ENCODE measurements around the gene RRP12. TPM values are rescaled to one million over a fixed set of nuclear protein-coding genes. Genes with fewer than 3 reads are reported as not detected.
A peak's percentile ranks its signal among the peaks of the same experiment; 100 is the strongest.

Gene RRP12
- total RNA-seq, 1 donor from 2014 or later: 42.1 TPM

DNA sequence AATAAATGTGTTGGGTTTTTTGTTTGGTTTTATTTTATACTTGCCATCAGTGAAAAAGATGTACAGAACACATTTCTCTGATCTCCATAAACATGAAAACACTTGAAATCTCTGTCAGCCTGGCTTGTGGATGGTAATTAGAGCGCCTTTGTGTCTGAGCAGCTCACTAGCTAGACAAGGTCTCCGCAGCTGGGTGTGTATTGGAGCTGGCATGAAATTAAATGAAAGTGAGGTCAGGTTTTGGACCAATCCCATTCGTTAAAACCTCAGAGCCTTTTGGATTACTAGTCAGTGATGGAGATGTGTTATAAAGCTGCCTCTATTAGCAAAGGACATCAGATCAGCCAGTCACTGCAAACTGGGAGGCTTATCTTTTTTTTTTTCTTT is 79.3 kb downstream of the RRP12 start:
- Mint-ChIP-seq H3K36me3 (ENCODE audit: low read depth) (no peaks in the 10 kb centered on the region), H3K9me3 (no peaks in the 10 kb centered on the region), H3K27ac (ENCODE audit: unreplicated experiment) (no peak overlapping the region), H3K4me3 (peak overlapping the region; percentile 87), H3K4me1 (peaks cover 25% of the 10 kb centered on the region), H3K27me3 (ENCODE audit: low read depth) (peaks cover 62% of the 10 kb centered on the region)
- TF ChIP-seq, protein P1, sequence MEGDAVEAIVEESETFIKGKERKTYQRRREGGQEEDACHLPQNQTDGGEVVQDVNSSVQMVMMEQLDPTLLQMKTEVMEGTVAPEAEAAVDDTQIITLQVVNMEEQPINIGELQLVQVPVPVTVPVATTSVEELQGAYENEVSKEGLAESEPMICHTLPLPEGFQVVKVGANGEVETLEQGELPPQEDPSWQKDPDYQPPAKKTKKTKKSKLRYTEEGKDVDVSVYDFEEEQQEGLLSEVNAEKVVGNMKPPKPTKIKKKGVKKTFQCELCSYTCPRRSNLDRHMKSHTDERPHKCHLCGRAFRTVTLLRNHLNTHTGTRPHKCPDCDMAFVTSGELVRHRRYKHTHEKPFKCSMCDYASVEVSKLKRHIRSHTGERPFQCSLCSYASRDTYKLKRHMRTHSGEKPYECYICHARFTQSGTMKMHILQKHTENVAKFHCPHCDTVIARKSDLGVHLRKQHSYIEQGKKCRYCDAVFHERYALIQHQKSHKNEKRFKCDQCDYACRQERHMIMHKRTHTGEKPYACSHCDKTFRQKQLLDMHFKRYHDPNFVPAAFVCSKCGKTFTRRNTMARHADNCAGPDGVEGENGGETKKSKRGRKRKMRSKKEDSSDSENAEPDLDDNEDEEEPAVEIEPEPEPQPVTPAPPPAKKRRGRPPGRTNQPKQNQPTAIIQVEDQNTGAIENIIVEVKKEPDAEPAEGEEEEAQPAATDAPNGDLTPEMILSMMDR (conservative IDR thresholded peaks at IDR 0.05): no peak
- DNase-seq (ENCODE audit: low read depth, low spot score): no peak

DNA sequence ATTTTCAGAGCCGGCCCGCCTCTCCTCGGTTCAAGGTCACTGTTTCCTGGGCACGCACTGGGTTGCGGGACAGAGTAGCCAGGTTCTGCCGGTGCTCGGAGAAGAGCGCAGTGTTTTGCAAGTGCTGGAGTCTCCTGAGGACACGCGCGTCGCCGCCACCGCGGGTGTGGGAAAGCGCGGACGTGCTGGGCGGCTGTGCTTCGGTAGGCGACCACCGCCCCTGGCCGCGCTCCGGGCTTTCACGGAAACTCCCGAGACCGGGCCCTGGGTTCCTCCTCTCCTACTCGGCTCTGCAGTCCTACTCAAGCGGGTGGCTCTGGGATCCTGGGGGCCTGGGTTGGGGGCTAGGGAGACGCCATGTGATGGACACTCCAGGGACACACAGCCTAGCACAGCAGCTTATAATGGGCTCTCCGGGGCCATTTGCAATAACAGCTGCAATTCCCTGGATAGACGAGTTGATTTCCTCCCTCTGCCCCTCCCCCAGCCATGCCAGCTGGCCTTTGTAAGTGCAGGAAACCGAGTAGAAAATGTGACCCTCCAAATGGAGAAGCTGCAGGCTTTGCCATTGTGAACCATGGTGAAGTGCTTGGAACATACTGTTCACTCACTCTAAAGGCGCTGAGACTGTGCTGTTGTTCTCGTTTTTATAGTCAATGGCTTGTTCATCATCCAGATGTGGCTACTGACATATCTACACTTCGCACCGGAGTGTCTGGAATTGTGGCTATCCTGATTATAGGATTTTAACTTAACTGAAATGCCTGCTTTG is 79.9 kb downstream of the RRP12 start:
- DNase-seq (ENCODE audit: low read depth, low spot score): peak; percentile 18
- TF ChIP-seq, protein P1 (conservative IDR thresholded peaks at IDR 0.05): no peak
- H3K9me3 Mint-ChIP-seq: no peaks in the 10 kb centered on the region
- no peak overlapping the region for H3K27ac Mint-ChIP-seq (ENCODE audit: unreplicated experiment)
- peak overlapping the region; percentile 87 for H3K4me3 Mint-ChIP-seq
- peaks cover 62% of the 10 kb centered on the region for H3K27me3 Mint-ChIP-seq (ENCODE audit: low read depth)
- no peaks in the 10 kb centered on the region for H3K36me3 Mint-ChIP-seq (ENCODE audit: low read depth)
- peaks cover 25% of the 10 kb centered on the region for H3K4me1 Mint-ChIP-seq

DNA sequence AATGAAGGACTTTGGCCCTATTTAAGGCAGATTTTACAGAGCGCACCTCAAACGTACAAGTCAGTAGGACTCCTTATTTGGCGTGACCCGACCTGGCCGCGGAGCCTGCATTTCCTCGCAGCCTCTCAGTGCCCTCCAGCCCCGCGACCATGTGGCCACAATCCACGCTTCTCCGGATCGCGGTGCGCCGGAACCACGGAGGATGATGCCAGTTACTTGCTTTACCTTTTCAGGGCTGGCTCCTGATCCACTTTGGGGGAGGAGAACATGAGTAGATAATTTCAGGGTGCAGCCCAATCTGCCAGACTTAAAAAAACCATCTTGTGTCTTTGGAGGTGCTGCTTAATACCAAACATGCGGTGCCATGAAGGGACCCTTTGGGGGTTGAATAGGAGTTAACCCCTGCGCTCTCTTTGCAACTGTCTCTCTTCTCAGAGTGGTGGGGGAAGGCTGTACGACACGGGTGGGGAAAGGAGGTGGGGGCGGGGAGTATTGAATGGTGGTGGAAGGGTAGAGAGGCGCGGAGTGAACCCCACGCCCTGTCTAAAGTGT is 80.6 kb downstream of the RRP12 start:
- TF ChIP-seq, protein P1 (conservative IDR thresholded peaks at IDR 0.05): no peak
- H3K36me3 Mint-ChIP-seq (ENCODE audit: low read depth): no peaks in the 10 kb centered on the region
- peaks cover 25% of the 10 kb centered on the region for H3K4me1 Mint-ChIP-seq
- no peak for DNase-seq (ENCODE audit: low read depth, low spot score)
- H3K9me3 Mint-ChIP-seq: no peaks in the 10 kb centered on the region
- no peak overlapping the region for H3K27ac Mint-ChIP-seq (ENCODE audit: unreplicated experiment)
- peak overlapping the region; percentile 87 for H3K4me3 Mint-ChIP-seq
- H3K27me3 Mint-ChIP-seq (ENCODE audit: low read depth): peaks cover 61% of the 10 kb centered on the region

DNA sequence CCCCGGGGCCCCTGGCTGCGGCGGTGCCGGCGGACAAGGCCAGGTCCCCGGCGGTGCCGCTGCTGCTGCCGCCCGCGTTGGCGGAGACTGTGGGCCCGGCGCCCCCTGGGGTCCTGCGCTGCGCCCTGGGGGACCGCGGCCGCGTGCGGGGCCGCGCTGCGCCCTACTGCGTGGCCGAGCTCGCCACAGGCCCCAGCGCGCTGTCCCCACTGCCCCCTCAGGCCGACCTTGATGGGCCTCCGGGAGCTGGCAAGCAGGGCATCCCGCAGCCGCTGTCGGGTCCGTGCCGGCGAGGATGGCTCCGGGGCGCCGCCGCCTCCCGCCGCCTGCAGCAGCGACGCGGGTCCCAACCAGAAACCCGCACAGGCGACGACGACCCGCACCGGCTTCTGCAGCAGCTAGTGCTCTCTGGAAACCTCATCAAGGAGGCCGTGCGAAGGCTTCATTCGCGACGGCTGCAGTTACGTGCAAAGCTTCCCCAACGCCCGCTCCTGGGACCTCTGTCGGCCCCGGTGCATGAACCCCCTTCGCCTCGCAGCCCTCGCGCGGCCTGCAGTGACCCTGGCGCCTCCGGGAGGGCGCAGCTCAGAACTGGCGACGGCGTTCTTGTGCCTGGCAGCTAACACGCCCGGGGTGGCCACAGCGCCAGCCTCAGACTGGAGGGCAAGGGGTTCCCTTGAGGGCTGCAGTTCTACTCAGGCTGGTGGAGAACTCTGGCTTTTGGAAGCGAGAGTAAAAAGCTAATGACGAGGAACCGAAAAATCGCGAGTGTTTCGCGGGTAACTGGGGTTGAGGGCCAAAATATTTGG is 81.3 kb downstream of the RRP12 start:
- Mint-ChIP-seq H3K27me3 (ENCODE audit: low read depth) (peaks cover 61% of the 10 kb centered on the region), H3K4me1 (peaks cover 25% of the 10 kb centered on the region), H3K27ac (ENCODE audit: unreplicated experiment) (no peak overlapping the region), H3K9me3 (no peaks in the 10 kb centered on the region), H3K36me3 (ENCODE audit: low read depth) (no peaks in the 10 kb centered on the region), H3K4me3 (peak overlapping the region; percentile 87)
- peak; percentile 46 for DNase-seq (ENCODE audit: low read depth, low spot score)
- TF ChIP-seq, protein P1 (conservative IDR thresholded peaks at IDR 0.05): no peak

DNA sequence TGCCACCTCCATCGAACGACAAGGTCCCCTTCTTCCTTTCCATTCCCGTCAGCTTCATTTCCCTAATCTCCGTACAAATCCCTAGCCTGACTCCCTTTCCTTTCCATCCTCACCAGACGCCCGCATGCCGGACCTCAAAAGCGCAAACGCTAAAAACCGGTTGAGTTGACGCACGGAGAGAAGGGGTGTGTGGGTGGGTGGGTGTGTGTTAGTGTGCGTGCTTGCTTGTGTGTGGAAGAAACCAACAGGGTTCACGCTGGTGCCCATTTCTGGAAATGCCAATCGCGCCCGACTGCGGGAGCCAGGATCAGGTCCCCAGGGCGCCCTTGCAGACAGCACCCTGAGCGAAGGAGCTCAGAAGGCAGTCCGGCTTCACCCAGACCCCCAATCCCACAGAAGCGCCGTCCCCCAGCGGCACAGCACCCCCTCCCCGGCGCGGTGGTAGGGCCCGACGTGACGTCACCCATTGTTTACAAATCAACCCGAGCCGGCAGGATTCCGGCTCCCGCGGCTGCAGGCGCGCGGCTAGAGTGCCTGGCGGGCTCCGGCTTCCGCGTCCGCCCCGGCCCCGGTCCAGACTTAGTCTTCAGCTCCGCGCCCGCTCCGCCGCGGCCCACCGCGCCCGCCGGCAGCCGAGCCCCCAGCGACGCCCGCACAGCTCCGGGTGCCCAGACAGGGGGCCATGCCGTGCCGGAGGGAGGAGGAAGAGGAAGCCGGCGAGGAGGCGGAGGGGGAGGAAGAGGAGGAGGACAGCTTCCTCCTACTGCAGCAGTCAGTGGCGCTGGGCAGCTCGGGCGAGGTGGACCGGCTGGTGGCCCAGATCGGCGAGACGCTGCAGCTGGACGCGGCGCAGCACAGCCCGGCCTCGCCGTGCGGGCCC is 82.1 kb downstream of the RRP12 start, which contains the start of gene FRAT1:
TSS of gene FRAT1 (plus strand) at position 500 of the 880 bp plus-strand sequence. CDS start at position 683, 183 bp downstream.
- no peaks in the 10 kb centered on the region for H3K9me3 Mint-ChIP-seq
- no peaks in the 10 kb centered on the region for H3K36me3 Mint-ChIP-seq (ENCODE audit: low read depth)
- TF ChIP-seq, protein P1 (conservative IDR thresholded peaks at IDR 0.05): no peak
- H3K4me3 Mint-ChIP-seq: peak within 1 kb of the TSS; percentile 96
- peak within 1 kb of the TSS; percentile 100 for H3K27ac Mint-ChIP-seq (ENCODE audit: unreplicated experiment)
- peaks cover 25% of the 10 kb centered on the region for H3K4me1 Mint-ChIP-seq
- DNase-seq (ENCODE audit: low read depth, low spot score): peak; percentile 88
- H3K27me3 Mint-ChIP-seq (ENCODE audit: low read depth): peaks cover 61% of the 10 kb centered on the region
